Activated CD4-positive, alpha-beta memory T cell treated with anti-CD3 and anti-CD28 coated beads for 36 hours (primary cell): ENCODE data around the gene CRADD. TPM values are rescaled to one million over a fixed set of nuclear protein-coding genes. Genes with fewer than 3 reads are reported as not detected.
"Not testable (repeated sequence)": the region's sequence is repeated elsewhere in the genome, so short reads cannot be mapped to it uniquely, and the experiment has no call there.

Experiments
- CTCF ChIA-PET: fragments of 350-600 bp; sonication (Branson Sonifier 250); formaldehyde crosslinking; loops from one replicate; lab custom pipeline; 2021; ENCODE audit warnings: antibody characterized with exemption, inconsistent platforms; lab: Charles Lee
- POLR2A ChIA-PET: fragments of 350-600 bp; sonication (Branson Sonifier 250); formaldehyde crosslinking; loops from one replicate; lab custom pipeline; 2021; ENCODE audit warnings: antibody characterized with exemption; lab: Charles Lee
- DNase-seq: peaks from one replicate; pipeline ENCODE4 v3.0.0-alpha.2; 2020
- H3K27ac Mint-ChIP-seq: one replicate; pipeline ENCODE4 v1.8.0; 2021; ENCODE audit warnings: mixed read lengths
- H3K27me3 Mint-ChIP-seq: one replicate; pipeline ENCODE4 v1.8.0; 2021; ENCODE audit warnings: mixed read lengths
- H3K36me3 Mint-ChIP-seq: one replicate; pipeline ENCODE4 v1.8.0; 2021; ENCODE audit warnings: mixed read lengths
- H3K4me1 Mint-ChIP-seq: one replicate; pipeline ENCODE4 v1.8.0; 2021; ENCODE audit warnings: low read depth, mixed read lengths
- H3K4me3 Mint-ChIP-seq: one replicate; pipeline ENCODE4 v1.8.0; 2021; ENCODE audit warnings: mild to moderate bottlenecking, mixed read lengths
- H3K9me3 Mint-ChIP-seq: one replicate; pipeline ENCODE4 v1.8.0; 2021; ENCODE audit warnings: mixed read lengths
- intact Hi-C: fragments of 100-400 bp; cut with micrococcal nuclease; formaldehyde crosslinking; loops from one replicate; pipeline ENCODE4 v1.15.1; 2023
- total RNA-seq, 2 experiments: library from RNA; stranded (reverse); gene quantifications; one replicate each; pipeline ENCODE4 v1.2.3, GENCODE V29; 2021

The CRADD gene
- total RNA-seq, 2 experiments from 2014 or later = 8.9 to 10.4 TPM

GRCh38 chr12:93767524-93767863 is 90.3 kb downstream of the CRADD start:
- Mint-ChIP-seq H3K4me3 (no peak overlapping the region), H3K36me3 (no peaks in the 10 kb centered on the region), H3K9me3 (peaks cover 4% of the 10 kb centered on the region), H3K27me3 (no peaks in the 10 kb centered on the region), H3K4me1 (peaks cover 35% of the 10 kb centered on the region), H3K27ac (peak overlapping the region; percentile 44)
- intact Hi-C loops = loop anchor here (1.0 to 5.0 kb wide), 4 partner anchors 198 to 334 kb away; no protein-coding TSS in a partner anchor
- CTCF ChIA-PET = interaction anchor here (0.6 to 5.4 kb wide), 21 partner anchors 14 to 639 kb away, joined by 3 to 211 read pairs (median 3); partner anchors contain the start of gene SOCS2
- no peak for DNase-seq
- POLR2A ChIA-PET = interaction anchor here (0.9 to 2.3 kb wide), 3 partner anchors 24 to 333 kb away, joined by 3 to 8 read pairs (median 3); no protein-coding TSS in a partner anchor

GRCh38 chr12:93772003-93772700 is 95.0 kb downstream of the CRADD start:
- H3K27ac Mint-ChIP-seq = no peak overlapping the region
- CTCF ChIA-PET = interaction anchor here (3.2 kb wide), 1 partner anchor 330 kb away, joined by 28 read pairs; no protein-coding TSS in a partner anchor

GRCh38 chr12:93773122-93773871 is 96.1 kb downstream of the CRADD start:
- Mint-ChIP-seq H3K36me3 (peaks cover 10% of the 10 kb centered on the region), H3K9me3 (peaks cover 10% of the 10 kb centered on the region), H3K4me3 (peak overlapping the region; percentile 45), H3K27me3 (no peaks in the 10 kb centered on the region), H3K27ac (peak overlapping the region; percentile 35), H3K4me1 (peaks cover 39% of the 10 kb centered on the region)
- ChIA-PET POLR2A (no interaction called here), CTCF (interaction anchor here (2.1 to 3.2 kb wide), 2 partner anchors 271 to 329 kb away, joined by 7 to 28 read pairs; no protein-coding TSS in a partner anchor)
- intact Hi-C loops = loop anchor here (1.0 kb wide), 2 partner anchors 8 to 25 kb away; no protein-coding TSS in a partner anchor
- DNase-seq = peak; percentile 77

More at GRCh38 chr12:93772003-93772700, 95.0 kb downstream of the CRADD start:
- no peak for DNase-seq
- Mint-ChIP-seq H3K36me3 (peaks cover 9% of the 10 kb centered on the region), H3K4me3 (no peak overlapping the region), H3K9me3 (peaks cover 10% of the 10 kb centered on the region), H3K4me1 (peaks cover 44% of the 10 kb centered on the region), H3K27me3 (no peaks in the 10 kb centered on the region)
- intact Hi-C loops = no loop called here
- POLR2A ChIA-PET = no interaction called here

- no peak for DNase-seq
- intact Hi-C loops = no loop called here
- no peak overlapping the region for H3K4me3 Mint-ChIP-seq
- no peak overlapping the region for H3K27ac Mint-ChIP-seq
- peaks cover 13% of the 10 kb centered on the region for H3K9me3 Mint-ChIP-seq
- peaks cover 16% of the 10 kb centered on the region for H3K36me3 Mint-ChIP-seq
- peaks cover 56% of the 10 kb centered on the region for H3K4me1 Mint-ChIP-seq
- ChIA-PET CTCF (interaction anchor here (1.4 kb wide), 1 partner anchor 10 kb away, joined by 3 read pairs; no protein-coding TSS in a partner anchor), POLR2A (no interaction called here)
- H3K27me3 Mint-ChIP-seq = no peaks in the 10 kb centered on the region
These were observed 99.4 kb downstream of the CRADD start for GRCh38 chr12:93776581-93777018.

GRCh38 chr12:93777254-93777653 is 100.1 kb downstream of the CRADD start:
- Mint-ChIP-seq H3K36me3 (peaks cover 17% of the 10 kb centered on the region), H3K27me3 (no peaks in the 10 kb centered on the region), H3K9me3 (peaks cover 11% of the 10 kb centered on the region), H3K27ac (no peak overlapping the region), H3K4me1 (peaks cover 50% of the 10 kb centered on the region), H3K4me3 (no peak overlapping the region)
- no peak for DNase-seq
- POLR2A ChIA-PET = interaction anchor here (0.6 kb wide), 1 partner anchor 262 kb away, joined by 3 read pairs; no protein-coding TSS in a partner anchor
- CTCF ChIA-PET = interaction anchor here (1.4 kb wide), 1 partner anchor 11 kb away, joined by 3 read pairs; no protein-coding TSS in a partner anchor
- intact Hi-C loops = no loop called here

GRCh38 chr12:93778306-93778705 is 101.1 kb downstream of the CRADD start:
- H3K36me3 Mint-ChIP-seq = peaks cover 14% of the 10 kb centered on the region
- POLR2A ChIA-PET = no interaction called here
- no peak overlapping the region for H3K4me3 Mint-ChIP-seq
- CTCF ChIA-PET = no interaction called here
- H3K4me1 Mint-ChIP-seq = peaks cover 44% of the 10 kb centered on the region
- H3K27me3 Mint-ChIP-seq = no peaks in the 10 kb centered on the region
- H3K27ac Mint-ChIP-seq = no peak overlapping the region
- intact Hi-C loops = no loop called here
- peaks cover 6% of the 10 kb centered on the region for H3K9me3 Mint-ChIP-seq
- DNase-seq = no peak

- peaks cover 11% of the 10 kb centered on the region for H3K36me3 Mint-ChIP-seq
- intact Hi-C loops = no loop called here
- H3K4me3 Mint-ChIP-seq = no peak overlapping the region
- ChIA-PET POLR2A (no interaction called here), CTCF (interaction anchor here (3.2 kb wide), 1 partner anchor 323 kb away, joined by 12 read pairs; no protein-coding TSS in a partner anchor)
- no peak for DNase-seq
- H3K4me1 Mint-ChIP-seq = peaks cover 42% of the 10 kb centered on the region
- peaks cover 4% of the 10 kb centered on the region for H3K9me3 Mint-ChIP-seq
- no peaks in the 10 kb centered on the region for H3K27me3 Mint-ChIP-seq
- no peak overlapping the region for H3K27ac Mint-ChIP-seq
These were observed 101.6 kb downstream of the CRADD start for GRCh38 chr12:93778766-93779165.

- POLR2A ChIA-PET = interaction anchor here (1.1 kb wide), 1 partner anchor 125 kb away, joined by 3 read pairs; no protein-coding TSS in a partner anchor
- intact Hi-C loops = loop anchor here (5.0 to 10.0 kb wide), 7 partner anchors 38 to 855 kb away; partner anchors contain the start of genes EEA1 and UBE2N
These were observed 103.0 kb downstream of the CRADD start for GRCh38 chr12:93780101-93780641.

GRCh38 chr12:93780886-93781285 is 103.7 kb downstream of the CRADD start:
- peak; percentile 70 for DNase-seq
- POLR2A ChIA-PET = interaction anchor here (1.1 kb wide), 1 partner anchor 126 kb away, joined by 3 read pairs; no protein-coding TSS in a partner anchor
- CTCF ChIA-PET = interaction anchor here (0.7 to 3.2 kb wide), 3 partner anchors 14 to 321 kb away, joined by 3 to 12 read pairs (median 3); no protein-coding TSS in a partner anchor
- H3K27me3 Mint-ChIP-seq, H3K36me3 Mint-ChIP-seq, H3K9me3 Mint-ChIP-seq, H3K4me3 Mint-ChIP-seq: not testable (repeated sequence)
- Mint-ChIP-seq H3K4me1 (peaks cover 55% of the 10 kb centered on the region), H3K27ac (peak overlapping the region; percentile 12)
- intact Hi-C loops = loop anchor here (1.0 to 10.0 kb wide), 11 partner anchors 8 to 856 kb away; partner anchors contain the start of genes CRADD, EEA1 and UBE2N

More at GRCh38 chr12:93780101-93780641, 103.0 kb downstream of the CRADD start:
- DNase-seq = no peak
- H3K9me3 Mint-ChIP-seq = peaks cover 4% of the 10 kb centered on the region
- no peaks in the 10 kb centered on the region for H3K27me3 Mint-ChIP-seq
- CTCF ChIA-PET = interaction anchor here (3.2 kb wide), 1 partner anchor 322 kb away, joined by 12 read pairs; no protein-coding TSS in a partner anchor
- peaks cover 48% of the 10 kb centered on the region for H3K4me1 Mint-ChIP-seq
- H3K27ac Mint-ChIP-seq = no peak overlapping the region
- H3K36me3 Mint-ChIP-seq = peaks cover 8% of the 10 kb centered on the region
- no peak overlapping the region for H3K4me3 Mint-ChIP-seq

- not testable (repeated sequence) for H3K27me3 Mint-ChIP-seq, H3K4me3 Mint-ChIP-seq, DNase-seq, H3K27ac Mint-ChIP-seq, H3K9me3 Mint-ChIP-seq
- intact Hi-C loops = loop anchor here (1.0 to 10.0 kb wide), 11 partner anchors 9 to 857 kb away; partner anchors contain the start of genes CRADD, EEA1 and UBE2N
- ChIA-PET CTCF (interaction anchor here (1.0 to 3.2 kb wide), 2 partner anchors 15 to 320 kb away, joined by 3 to 12 read pairs; no protein-coding TSS in a partner anchor), POLR2A (interaction anchor here (0.7 kb wide), 1 partner anchor 211 kb away, joined by 3 read pairs; no protein-coding TSS in a partner anchor)
- H3K36me3 Mint-ChIP-seq = peaks cover 10% of the 10 kb centered on the region
- peaks cover 56% of the 10 kb centered on the region for H3K4me1 Mint-ChIP-seq
These were observed 104.8 kb downstream of the CRADD start for GRCh38 chr12:93781961-93782360.

- ChIA-PET CTCF (interaction anchor here (1.9 to 3.5 kb wide), 2 partner anchors 318 to 319 kb away, joined by 9 to 15 read pairs; no protein-coding TSS in a partner anchor), POLR2A (no interaction called here)
- no peaks in the 10 kb centered on the region for H3K27me3 Mint-ChIP-seq
- intact Hi-C loops = loop anchor here (5.0 to 10.0 kb wide), 7 partner anchors 41 to 858 kb away; partner anchors contain the start of genes EEA1 and UBE2N
- H3K27ac Mint-ChIP-seq = no peak overlapping the region
- peaks cover 15% of the 10 kb centered on the region for H3K36me3 Mint-ChIP-seq
- peaks cover 50% of the 10 kb centered on the region for H3K4me1 Mint-ChIP-seq
- no peak for DNase-seq
- no peak overlapping the region for H3K4me3 Mint-ChIP-seq
- peaks cover 6% of the 10 kb centered on the region for H3K9me3 Mint-ChIP-seq
These were observed 105.7 kb downstream of the CRADD start for GRCh38 chr12:93782853-93783252.
